ENCODE measurements around the gene GP1BA. TPM values are rescaled to one million over a fixed set of nuclear protein-coding genes. Genes with fewer than 3 reads are reported as not detected.
A peak's percentile ranks its signal among the peaks of the same experiment; 100 is the strongest.

GP1BA gene
- total RNA-seq, 1 experiment from 2014 or later, result not detected

DNA sequence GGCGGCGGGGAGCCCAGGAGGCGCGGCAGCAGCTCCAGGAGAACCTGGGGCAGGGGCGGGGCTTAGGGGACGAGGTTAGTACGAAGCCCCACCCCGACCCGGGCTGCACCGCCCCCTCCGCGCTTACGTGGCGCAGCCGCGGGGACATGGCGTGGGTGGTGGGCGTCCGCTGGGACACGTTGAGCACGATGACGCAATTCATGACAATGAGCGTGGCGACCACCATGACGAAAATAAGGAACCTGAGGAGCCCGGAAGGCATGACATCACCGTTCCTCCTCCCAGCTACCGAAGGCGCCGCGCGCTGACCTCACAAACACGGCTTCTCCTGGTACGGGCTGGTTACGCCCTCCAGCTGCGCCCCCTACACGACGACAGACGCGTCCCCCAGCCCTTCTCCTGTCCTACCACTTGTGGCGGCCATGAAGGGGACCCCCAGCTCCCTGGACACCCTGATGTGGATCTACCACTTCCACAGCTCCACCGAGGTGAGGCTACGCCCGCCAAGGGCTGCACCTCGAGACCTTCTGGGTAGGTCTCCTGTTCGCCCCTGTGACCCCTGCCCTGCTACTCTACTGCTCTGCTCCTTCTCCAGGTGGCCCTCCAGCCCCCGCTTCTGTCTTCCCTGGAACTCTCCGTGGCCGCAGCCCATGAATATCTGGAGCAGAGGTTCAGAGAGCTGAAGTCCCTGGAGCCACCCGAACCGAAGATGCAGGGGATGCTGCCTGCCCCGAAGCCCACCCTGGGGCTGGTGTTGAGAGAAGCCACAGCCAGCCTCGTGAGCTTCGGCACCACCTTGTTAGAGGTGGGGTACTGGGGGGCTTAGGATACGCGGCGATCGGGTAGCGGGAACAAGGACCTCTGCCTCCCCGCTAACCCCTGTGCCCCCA is 32.5 kb upstream of the GP1BA start, which contains the start of gene C17orf107 (continued):
- no peak for TF ChIP-seq ZMAT4 (CRISPR knock-in tag; IDR thresholded peaks at IDR 0.05)
- TF ChIP-seq CREM (CRISPR knock-in tag; IDR thresholded peaks at IDR 0.05), result peak; percentile 74; the same call in 1 of the 2 replicates
- no peak for TF ChIP-seq PRDM15 (CRISPR knock-in tag; IDR thresholded peaks at IDR 0.05)
- no peak for TF ChIP-seq KAT7 (CRISPR knock-in tag; IDR thresholded peaks at IDR 0.05; ENCODE audit: borderline replicate concordance)
- TF ChIP-seq, protein P1, sequence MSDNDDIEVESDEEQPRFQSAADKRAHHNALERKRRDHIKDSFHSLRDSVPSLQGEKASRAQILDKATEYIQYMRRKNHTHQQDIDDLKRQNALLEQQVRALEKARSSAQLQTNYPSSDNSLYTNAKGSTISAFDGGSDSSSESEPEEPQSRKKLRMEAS (CRISPR knock-in tag; IDR thresholded peaks at IDR 0.05), result peak; percentile 85
- TF ChIP-seq GABPB1 (CRISPR knock-in tag; IDR thresholded peaks at IDR 0.05), result no peak
- TF ChIP-seq ELF4 (CRISPR knock-in tag; IDR thresholded peaks at IDR 0.05; ENCODE audit: low read depth), result no peak
- TF ChIP-seq, protein P2, sequence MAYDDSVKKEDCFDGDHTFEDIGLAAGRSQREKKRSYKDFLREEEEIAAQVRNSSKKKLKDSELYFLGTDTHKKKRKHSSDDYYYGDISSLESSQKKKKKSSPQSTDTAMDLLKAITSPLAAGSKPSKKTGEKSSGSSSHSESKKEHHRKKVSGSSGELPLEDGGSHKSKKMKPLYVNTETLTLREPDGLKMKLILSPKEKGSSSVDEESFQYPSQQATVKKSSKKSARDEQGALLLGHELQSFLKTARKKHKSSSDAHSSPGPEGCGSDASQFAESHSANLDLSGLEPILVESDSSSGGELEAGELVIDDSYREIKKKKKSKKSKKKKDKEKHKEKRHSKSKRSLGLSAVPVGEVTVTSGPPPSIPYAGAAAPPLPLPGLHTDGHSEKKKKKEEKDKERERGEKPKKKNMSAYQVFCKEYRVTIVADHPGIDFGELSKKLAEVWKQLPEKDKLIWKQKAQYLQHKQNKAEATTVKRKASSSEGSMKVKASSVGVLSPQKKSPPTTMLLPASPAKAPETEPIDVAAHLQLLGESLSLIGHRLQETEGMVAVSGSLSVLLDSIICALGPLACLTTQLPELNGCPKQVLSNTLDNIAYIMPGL (CRISPR knock-in tag; IDR thresholded peaks at IDR 0.05), result peak; percentile 70
- TF ChIP-seq ZNF219 (CRISPR knock-in tag; IDR thresholded peaks at IDR 0.05; ENCODE audit: borderline replicate concordance), result no peak
- no peak for TF ChIP-seq MYBL2 (CRISPR knock-in tag; IDR thresholded peaks at IDR 0.05)

DNA sequence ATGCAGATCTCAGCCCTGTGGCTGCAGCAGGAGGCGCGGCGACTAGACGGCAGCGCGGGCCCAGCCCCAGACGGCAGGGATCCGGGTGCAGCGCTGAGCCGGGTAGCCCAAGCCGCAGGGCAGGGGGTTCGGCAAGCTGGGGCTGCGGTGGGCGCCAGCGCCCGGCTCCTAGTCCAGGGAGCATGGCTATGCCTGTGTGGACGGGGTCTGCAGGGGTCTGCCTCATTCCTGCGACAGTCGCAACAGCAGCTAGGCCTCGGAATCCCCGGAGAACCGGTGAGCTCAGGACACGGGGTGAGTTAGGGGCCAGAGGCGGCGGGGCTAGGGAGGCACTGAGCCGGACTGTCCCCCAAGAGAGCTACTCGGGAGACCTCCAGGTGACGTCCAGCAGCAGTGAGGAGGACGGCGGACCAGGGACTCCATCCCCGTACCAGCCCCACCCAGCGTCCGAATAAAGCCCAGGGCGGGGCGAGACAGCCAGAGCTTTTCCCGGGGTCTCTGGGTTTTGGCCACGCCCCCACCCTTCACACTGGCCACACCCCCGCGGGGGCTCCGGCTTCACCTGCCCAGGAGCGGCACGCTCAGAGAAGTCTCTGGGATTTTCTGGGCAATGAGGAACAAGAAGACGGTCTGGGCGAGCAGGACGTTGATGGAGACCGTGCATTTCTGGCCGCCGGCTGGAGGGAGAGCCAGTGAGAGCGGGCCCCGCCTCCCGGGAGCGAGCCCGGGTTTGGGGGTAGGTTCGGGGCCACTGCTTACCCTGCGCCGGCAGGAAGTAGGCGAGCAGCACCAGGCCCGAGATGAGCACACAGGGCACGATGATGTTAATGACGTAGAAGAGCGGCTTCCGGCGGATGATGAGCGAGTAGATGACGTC is 31.6 kb upstream of the GP1BA start:
- DNase-seq (ENCODE audit: low spot score) (peak; percentile 83), ATAC-seq (peak; percentile 40)
- Mint-ChIP-seq H3K27me3 (ENCODE audit: low read depth) (peaks cover 5% of the 10 kb centered on the region), H3K36me3 (peaks cover 5% of the 10 kb centered on the region; the same call in 1 of the 2 replicates), H3K4me1 (peaks cover 16% of the 10 kb centered on the region), H3K27ac (no peak overlapping the region), H3K9me3 (no peaks in the 10 kb centered on the region), H3K4me3 (peak overlapping the region; percentile 81)
- ChIA-PET POLR2A (interaction anchor here (0.5 to 2.0 kb wide), 5 partner anchors 9 to 68 kb away, joined by 3 to 12 read pairs (median 5); partner anchors contain the start of genes ENO3 and SPAG7), CTCF (interaction anchor here (0.6 to 2.8 kb wide), 13 partner anchors 8 to 344 kb away, joined by 3 to 38 read pairs (median 4); partner anchors contain the start of genes ARRB2, RNF167, SLC25A11 and SPAG7)
- TF ChIP-seq, protein P1 (CRISPR knock-in tag; IDR thresholded peaks at IDR 0.05), result 0 out of 2 replicates have a peak, but pooled peaks have one; percentile 14
- TF ChIP-seq RELA (CRISPR knock-in tag; IDR thresholded peaks at IDR 0.05; ENCODE audit: borderline replicate concordance) (0 out of 2 replicates have a peak, but pooled peaks have one; percentile 29), SP1 (CRISPR knock-in tag; conservative IDR thresholded peaks at IDR 0.05) (0 out of 2 replicates have a peak, but pooled peaks have one; percentile 28), JAZF1 (CRISPR knock-in tag; IDR thresholded peaks at IDR 0.05) (no peak), ATF1 (CRISPR knock-in tag; IDR thresholded peaks at IDR 0.05) (no peak), ZBTB21 (CRISPR knock-in tag; IDR thresholded peaks at IDR 0.05; ENCODE audit: borderline replicate concordance) (peak; percentile 92), ATF3 (CRISPR knock-in tag; conservative IDR thresholded peaks at IDR 0.05) (no peak), PRDM15 (CRISPR knock-in tag; IDR thresholded peaks at IDR 0.05) (peak; percentile 76), SOX15 (CRISPR knock-in tag; IDR thresholded peaks at IDR 0.05) (no peak), SMAD4 (CRISPR knock-in tag; IDR thresholded peaks at IDR 0.05) (no peak), TP53 (CRISPR knock-in tag; IDR thresholded peaks at IDR 0.05) (no peak), ZNF232 (CRISPR knock-in tag; IDR thresholded peaks at IDR 0.05) (no peak), GTF2I (CRISPR knock-in tag; conservative IDR thresholded peaks at IDR 0.05) (no peak), CBFB (CRISPR knock-in tag; IDR thresholded peaks at IDR 0.05; ENCODE audit: low read depth) (no peak), ZNF219 (CRISPR knock-in tag; IDR thresholded peaks at IDR 0.05; ENCODE audit: borderline replicate concordance) (no peak)
